Superior temporal gyrus (tissue), 1 donor: ENCODE data around the gene XYLT1.
A peak's percentile ranks its signal among the peaks of the same experiment; 100 is the strongest.
"Not testable (repeated sequence)": the region's sequence is repeated elsewhere in the genome, so short reads cannot be mapped to it uniquely, and the experiment has no call there.

Experiments
- DNase-seq: peaks from one replicate; pipeline ENCODE4 v3.0.0-alpha.2; 2016; ENCODE audit errors: extremely low spot score

XYLT1 gene

GRCh38 chr16:17491140-17491662, 20.4 kb upstream of the XYLT1 start:
- no peak for DNase-seq

- DNase-seq, result no peak
These were observed 17.7 kb upstream of the XYLT1 start for GRCh38 chr16:17488506-17488905.

- no peak for DNase-seq
These were observed 12.6 kb upstream of the XYLT1 start for GRCh38 chr16:17483351-17483750.

- DNase-seq, result not testable (repeated sequence)
These were observed 11.6 kb upstream of the XYLT1 start for GRCh38 chr16:17482341-17482740.

GRCh38 chr16:17481736-17482135, 11.0 kb upstream of the XYLT1 start:
- no peak for DNase-seq

- not testable (repeated sequence) for DNase-seq
These were observed 6.4 kb upstream of the XYLT1 start for GRCh38 chr16:17477260-17477545.

- DNase-seq, result peak; percentile 79
These were observed 5.9 kb upstream of the XYLT1 start for GRCh38 chr16:17476414-17477259.

GRCh38 chr16:17475104-17475503, 4.3 kb upstream of the XYLT1 start:
- no peak for DNase-seq

- DNase-seq, result no peak
These were observed 3.8 kb upstream of the XYLT1 start for GRCh38 chr16:17474572-17474971.

- DNase-seq, result no peak
These were observed 3.3 kb upstream of the XYLT1 start for GRCh38 chr16:17474037-17474436.

- DNase-seq, result peak; percentile 34
These were observed 1.1 kb upstream of the XYLT1 start for GRCh38 chr16:17471719-17472461.

- no peak for DNase-seq
These were observed 415 bp downstream of the XYLT1 start for GRCh38 chr16:17470182-17470907.

- no peak for DNase-seq
These were observed 999 bp downstream of the XYLT1 start for GRCh38 chr16:17469741-17470181.

GRCh38 chr16:17469011-17469740, 1.6 kb downstream of the XYLT1 start:
- DNase-seq, result peak; percentile 46

GRCh38 chr16:17468611-17469010, 2.1 kb downstream of the XYLT1 start:
- DNase-seq, result no peak

- DNase-seq, result peak; percentile 92
These were observed 2.7 kb downstream of the XYLT1 start for GRCh38 chr16:17467923-17468540.

GRCh38 chr16:17466876-17467275, 3.9 kb downstream of the XYLT1 start:
- DNase-seq, result peak; percentile 36

- no peak for DNase-seq
These were observed 5.3 kb downstream of the XYLT1 start for GRCh38 chr16:17465460-17465859.

- DNase-seq, result no peak
These were observed 7.4 kb downstream of the XYLT1 start for GRCh38 chr16:17463335-17463734.

GRCh38 chr16:17461951-17462729, 8.6 kb downstream of the XYLT1 start:
- no peak for DNase-seq
